ENCODE measurements around the gene STK32B. TPM values are rescaled to one million over a fixed set of nuclear protein-coding genes. Genes with fewer than 3 reads are reported as not detected.

Gene STK32B
- total RNA-seq, 1 donor from 2014 or later = 0.94 TPM

- no peak for DNase-seq (ENCODE audit: low spot score)
These were observed 109.4 kb downstream of the STK32B start for GRCh38 chr4:5160668-5161067.

DNA sequence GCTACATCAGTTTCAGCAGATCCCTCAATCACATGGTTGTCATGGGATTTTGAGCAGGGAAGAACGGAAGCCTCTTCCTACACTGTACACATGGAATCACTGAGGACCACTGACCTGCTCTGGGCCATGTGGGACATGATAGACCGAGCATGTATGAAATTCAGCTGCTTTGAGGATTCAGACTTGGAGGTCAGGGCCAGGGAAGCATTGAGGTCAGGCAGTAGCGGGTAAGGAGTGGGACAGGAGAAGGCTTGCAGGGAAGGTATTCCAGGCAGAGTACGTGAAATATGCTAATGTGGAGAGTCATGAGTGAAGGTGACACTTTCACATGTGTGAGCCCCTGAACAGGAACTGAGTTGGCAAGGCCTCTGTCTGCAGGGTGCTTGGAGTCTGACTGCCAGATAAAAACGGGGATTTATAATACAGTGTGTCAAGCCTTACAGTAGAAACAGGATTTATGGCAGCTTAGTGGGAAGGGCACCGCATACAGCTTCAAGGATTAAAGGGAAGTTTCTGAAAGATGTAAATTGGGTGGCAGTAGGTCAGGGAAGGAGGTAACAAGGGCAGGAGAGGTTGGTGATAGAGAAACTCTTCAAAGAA, 111.7 kb downstream of the STK32B start:
- DNase-seq (ENCODE audit: low spot score) = no peak

GRCh38 chr4:5164221-5164912, 113.1 kb downstream of the STK32B start:
- no peak for DNase-seq (ENCODE audit: low spot score)

DNA sequence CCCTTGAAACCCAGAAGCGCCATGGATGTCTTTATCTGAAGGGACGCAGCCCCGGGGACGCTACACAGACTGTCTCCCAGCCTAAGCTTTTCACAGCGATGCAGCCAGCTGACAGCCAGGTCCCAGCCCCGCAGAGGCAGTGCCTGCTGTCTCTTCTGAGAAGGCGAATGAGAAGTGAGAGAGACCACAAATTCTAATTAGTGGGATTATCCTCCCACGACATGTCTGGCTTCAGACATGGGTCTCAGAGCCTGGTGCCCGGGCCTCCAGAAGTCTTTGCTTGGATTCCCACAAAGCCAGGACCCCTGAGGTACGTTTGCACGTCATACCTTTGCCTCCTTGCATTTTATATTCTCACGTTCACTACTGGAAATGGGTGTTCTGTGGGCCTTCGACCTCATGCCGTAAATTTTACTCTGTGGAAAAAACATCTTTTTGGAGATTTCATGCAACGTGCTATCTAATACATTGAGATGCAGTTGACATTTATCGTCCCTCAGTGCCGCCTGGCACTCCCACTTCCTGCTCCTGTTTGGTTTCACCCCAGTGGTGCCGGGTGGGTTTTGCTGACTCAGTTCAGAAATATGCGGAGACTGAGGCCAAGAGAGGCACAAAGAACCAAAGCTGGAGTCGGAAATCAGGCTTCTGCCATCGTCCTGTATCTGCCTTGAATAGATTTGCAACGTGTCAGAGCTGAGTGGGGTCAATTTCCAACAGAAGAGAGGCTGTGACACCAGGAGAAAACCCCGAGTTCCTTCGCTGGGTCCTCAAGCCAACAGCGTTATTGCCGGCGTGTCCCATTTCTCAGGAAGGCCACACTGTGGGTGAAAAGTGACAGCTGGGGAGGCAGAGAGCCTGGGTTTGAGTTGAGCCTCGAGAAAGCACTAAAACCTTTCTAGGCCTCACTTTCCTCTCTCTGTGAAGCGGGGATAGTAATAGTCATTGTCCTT, 114.4 kb downstream of the STK32B start:
- no peak for DNase-seq (ENCODE audit: low spot score)

- DNase-seq (ENCODE audit: low spot score) = no peak
These were observed 115.1 kb downstream of the STK32B start for GRCh38 chr4:5166377-5166776.

DNA sequence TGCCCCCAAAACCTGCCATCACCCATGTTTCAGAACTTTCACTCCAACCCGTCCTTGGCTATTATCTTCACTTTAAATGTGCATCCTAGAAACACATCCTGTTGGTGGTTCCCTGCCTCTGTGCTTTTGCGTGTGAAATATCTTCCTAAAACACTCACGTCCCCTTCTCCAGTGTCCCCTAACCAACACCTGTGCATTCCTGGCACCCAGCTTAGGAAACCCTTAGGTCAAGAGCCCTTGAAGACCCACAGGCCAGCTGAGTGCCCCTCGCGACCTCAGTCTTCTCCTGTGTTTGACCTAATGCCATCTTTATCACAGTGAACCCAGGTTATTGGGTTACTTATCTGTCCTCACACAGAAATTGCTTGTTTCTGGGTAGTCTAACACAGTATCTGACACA, 117.6 kb downstream of the STK32B start:
- DNase-seq (ENCODE audit: low spot score) = no peak

DNA sequence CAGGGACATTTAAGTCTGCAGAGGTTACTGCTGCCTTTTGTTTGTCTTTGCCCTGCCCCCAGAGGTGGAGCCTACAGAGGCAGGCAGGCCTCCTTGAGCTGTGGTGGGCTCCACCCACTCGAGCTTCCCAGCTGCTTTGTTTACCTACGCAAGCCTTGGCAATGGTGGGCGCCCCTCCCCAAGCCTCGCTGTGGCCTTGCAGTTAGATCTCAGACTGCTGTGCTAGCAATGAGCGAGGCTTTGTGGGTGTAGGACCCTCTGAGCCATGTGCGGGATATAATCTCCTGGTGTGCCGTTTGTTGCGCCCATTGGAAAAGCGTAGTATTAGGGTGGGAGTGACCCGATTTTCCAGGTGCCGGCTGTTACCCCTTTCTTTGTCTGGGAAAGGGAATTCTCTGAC, 124.6 kb downstream of the STK32B start:
- peak; percentile 29 for DNase-seq (ENCODE audit: low spot score)

DNA sequence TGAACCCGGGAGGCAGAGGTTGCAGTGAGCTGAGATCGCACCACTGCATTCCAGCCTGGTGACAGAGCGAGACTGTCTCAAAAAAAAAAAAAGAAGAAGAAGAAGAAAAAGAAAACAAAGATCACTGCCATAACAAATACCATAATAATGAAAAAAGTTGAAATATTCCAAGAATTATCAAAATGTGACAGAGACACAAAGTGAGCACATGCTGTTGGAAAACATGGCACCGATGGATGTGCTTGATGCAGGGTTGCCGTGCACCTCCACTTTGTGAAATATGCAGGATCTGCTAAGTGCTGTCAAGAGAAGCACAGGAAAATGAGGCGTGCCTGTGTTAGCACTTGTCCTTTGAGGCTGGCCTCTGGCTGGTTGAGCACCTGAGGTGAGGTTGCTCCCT, 133.3 kb downstream of the STK32B start:
- DNase-seq (ENCODE audit: low spot score) = no peak

DNA sequence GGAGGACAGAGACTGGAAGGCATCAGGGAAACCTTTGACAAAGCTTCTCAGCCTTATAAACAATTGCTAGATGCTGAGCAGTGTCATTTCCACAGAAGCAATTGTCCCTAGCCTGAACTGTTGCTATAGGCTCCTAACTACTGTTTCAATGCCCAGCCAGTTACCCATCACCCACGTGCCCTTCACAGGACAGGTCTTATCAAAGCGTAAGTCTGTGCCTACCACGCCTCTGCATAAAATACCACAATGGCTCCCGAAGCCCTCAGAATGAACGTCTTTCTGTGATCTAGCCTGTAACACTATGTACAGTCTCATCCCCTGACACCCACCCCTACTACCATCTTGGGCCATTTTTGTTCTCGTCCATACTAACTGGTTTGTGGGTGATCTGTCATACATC, 134.3 kb downstream of the STK32B start:
- no peak for DNase-seq (ENCODE audit: low spot score)

GRCh38 chr4:5186271-5187064, 135.2 kb downstream of the STK32B start:
- no peak for DNase-seq (ENCODE audit: low spot score)

DNA sequence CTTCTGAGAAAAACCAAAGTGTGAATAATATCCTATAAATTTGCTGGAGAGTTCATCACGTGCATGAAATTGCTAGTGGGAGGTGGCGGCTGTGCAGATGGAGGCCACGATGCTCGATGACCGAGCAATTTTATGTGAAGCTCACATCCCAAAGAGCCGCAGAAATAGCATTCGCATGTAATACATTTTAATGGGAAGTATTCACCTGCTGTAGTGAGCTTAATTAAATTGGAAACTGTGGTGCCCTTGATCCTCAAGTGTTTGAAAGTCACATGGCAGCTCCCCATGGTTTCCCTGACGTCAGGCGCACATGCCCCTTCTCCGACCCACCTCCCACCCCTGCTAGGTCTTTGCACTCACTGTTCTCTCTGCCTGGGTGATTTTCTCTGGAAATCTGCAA, 136.8 kb downstream of the STK32B start:
- no peak for DNase-seq (ENCODE audit: low spot score)

GRCh38 chr4:5191831-5192230, 140.6 kb downstream of the STK32B start:
- DNase-seq (ENCODE audit: low spot score) = no peak

GRCh38 chr4:5192271-5192670, 141.0 kb downstream of the STK32B start:
- no peak for DNase-seq (ENCODE audit: low spot score)

DNA sequence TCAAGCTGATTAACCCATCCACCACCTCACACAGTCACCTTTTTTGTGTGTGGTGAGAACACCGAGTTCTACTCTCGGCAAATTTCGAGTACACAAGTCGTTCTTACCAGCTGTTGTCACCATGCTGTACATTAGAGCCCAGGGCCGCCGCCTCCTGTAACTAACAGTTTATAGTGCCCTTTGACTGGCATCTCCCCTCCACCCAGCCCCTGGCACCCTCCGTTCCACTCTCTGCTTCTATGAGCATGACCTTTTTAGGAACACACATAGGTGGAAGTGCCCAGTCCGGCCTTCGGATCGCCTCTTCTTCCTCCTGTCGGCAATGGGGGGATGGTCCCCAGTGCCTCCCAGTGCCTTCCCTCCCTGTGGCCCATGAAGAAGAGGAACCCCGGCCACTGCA, 141.4 kb downstream of the STK32B start:
- DNase-seq (ENCODE audit: low spot score) = no peak

- DNase-seq (ENCODE audit: low spot score) = no peak
These were observed 147.6 kb downstream of the STK32B start for GRCh38 chr4:5198656-5199541.

DNA sequence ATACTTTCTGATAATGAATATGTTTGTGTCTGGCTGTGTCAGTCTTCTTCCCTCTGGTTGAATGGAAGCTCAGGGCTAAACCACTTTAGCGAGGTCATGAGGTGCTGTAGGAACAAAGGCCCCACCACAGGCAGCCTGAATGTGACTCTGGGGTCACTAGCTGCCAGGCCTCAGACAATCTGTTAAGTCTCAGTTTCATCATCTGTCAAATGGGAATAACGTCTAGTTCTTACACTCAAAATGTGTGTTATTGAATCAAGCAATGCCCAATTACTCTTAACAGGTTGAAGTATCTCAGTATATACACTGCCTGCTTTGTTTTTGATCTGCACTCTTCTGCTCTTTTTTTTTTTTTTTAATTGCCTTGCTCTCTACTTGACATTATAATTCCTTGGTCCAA, 148.6 kb downstream of the STK32B start:
- DNase-seq (ENCODE audit: low spot score) = no peak

- no peak for DNase-seq (ENCODE audit: low spot score)
These were observed 149.2 kb downstream of the STK32B start for GRCh38 chr4:5200513-5200912.

DNA sequence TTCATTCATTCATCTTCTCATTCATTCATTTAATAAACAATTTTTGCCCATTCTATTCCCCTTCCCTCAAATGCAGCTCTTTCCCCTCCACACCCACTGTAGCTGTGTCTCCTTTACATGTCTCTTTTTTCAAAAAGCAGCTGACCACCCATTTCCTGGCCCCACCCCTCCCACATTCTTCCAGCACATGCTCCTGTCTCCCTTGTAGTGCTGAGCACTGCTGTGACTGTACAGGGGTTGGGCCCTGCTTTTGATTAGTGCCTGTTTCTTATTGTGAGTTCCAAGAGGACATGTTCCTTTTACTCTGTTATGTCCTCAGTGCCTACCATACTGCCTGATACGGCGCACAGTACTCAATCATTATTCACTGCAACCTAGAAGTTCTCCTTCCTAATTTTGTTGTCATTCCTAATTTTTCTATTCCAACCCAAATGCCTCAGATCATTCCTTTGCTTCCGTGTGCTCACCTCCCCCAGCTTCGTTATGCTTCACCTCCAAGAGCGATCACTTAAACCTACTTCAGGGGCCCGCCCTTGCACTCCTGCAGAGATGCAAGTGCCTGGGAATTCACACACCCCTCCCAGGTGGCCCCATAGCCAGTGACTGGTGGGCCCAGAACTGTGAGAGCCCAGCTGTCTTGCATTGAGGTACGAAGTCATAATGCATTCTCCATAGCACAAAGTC, 152.2 kb downstream of the STK32B start:
- DNase-seq (ENCODE audit: low spot score) = no peak

GRCh38 chr4:5203993-5204310, 152.7 kb downstream of the STK32B start:
- DNase-seq (ENCODE audit: low spot score) = no peak

- DNase-seq (ENCODE audit: low spot score) = no peak
These were observed 153.5 kb downstream of the STK32B start for GRCh38 chr4:5204781-5205180.

All from ureter (tissue), 1 donor.